CD4-positive, CD25-positive, alpha-beta regulatory T cell (primary cell): Measurements from ENCODE around the gene STAG1. TPM values are rescaled to one million over a fixed set of nuclear protein-coding genes. Genes with fewer than 3 reads are reported as not detected.
"Not testable (repeated sequence)": the region's sequence is repeated elsewhere in the genome, so short reads cannot be mapped to it uniquely, and the experiment has no call there.

Experiments
- ATAC-seq, 2 donors: fragments of 150-1000 bp; cut with Tn5 transposase; one replicate each; pipeline ENCODE4 v1.10.0; 2021; ENCODE audit warnings: low read depth in 2 of 2, moderate number of reproducible peaks in 2 of 2, moderate library complexity in 1 of 2
- DNase-seq, 3 donors: peaks; one replicate each; pipeline versions ENCODE4 v3.0.0 to v3.0.0-alpha.2; 2012 to 2022; ENCODE audit warnings: mixed read lengths in 1 of 3
- H3K27ac ChIP-seq: one replicate; pipeline ENCODE4 v1.7.0; 2013; ENCODE audit warnings: mild to moderate bottlenecking, low read length; ENCODE audit not compliant: insufficient read depth, poor library complexity, severe bottlenecking
- H3K27me3 ChIP-seq: one replicate; pipeline ENCODE4 v1.7.0; 2013; ENCODE audit warnings: low read length; ENCODE audit not compliant: control insufficient read depth, insufficient read depth
- H3K36me3 ChIP-seq: one replicate; pipeline ENCODE4 v1.7.0; 2013; ENCODE audit warnings: mild to moderate bottlenecking, low read length, moderate library complexity; ENCODE audit not compliant: control insufficient read depth, insufficient read depth
- H3K4me1 ChIP-seq: 2 replicates; pipeline ENCODE4 v1.7.0; 2013; ENCODE audit warnings: mild to moderate bottlenecking, low read length; ENCODE audit not compliant: insufficient read depth, control insufficient read depth, poor library complexity, severe bottlenecking
- H3K4me3 ChIP-seq: one replicate; pipeline ENCODE4 v1.7.0; 2013; ENCODE audit warnings: low read depth, mild to moderate bottlenecking, low read length, moderate library complexity
- H3K9me3 ChIP-seq, 2 experiments: 1 replicate in 1 of 2; 2 replicates in 1 of 2; pipeline ENCODE4 v1.7.0; 2013; ENCODE audit warnings: low read length in 2 of 2, mild to moderate bottlenecking in 1 of 2, moderate library complexity in 1 of 2; ENCODE audit not compliant: control insufficient read depth in 2 of 2
- H3K27ac Mint-ChIP-seq, 3 donors: one replicate each; pipeline ENCODE4 v1.8.0; 2020 to 2022; ENCODE audit warnings: mild to moderate bottlenecking in 3 of 3, mixed read lengths in 3 of 3, moderate library complexity in 2 of 3
- H3K27me3 Mint-ChIP-seq: one replicate; pipeline ENCODE4 v1.8.0; 2022; ENCODE audit warnings: mild to moderate bottlenecking, mixed read lengths
- H3K36me3 Mint-ChIP-seq: one replicate; pipeline ENCODE4 v1.8.0; 2020; ENCODE audit warnings: mixed read lengths
- H3K4me1 Mint-ChIP-seq, 4 donors: one replicate each; pipeline ENCODE4 v1.8.0; 2020 to 2022; ENCODE audit warnings: mixed read lengths in 4 of 4, mild to moderate bottlenecking in 1 of 4
- H3K4me3 Mint-ChIP-seq, 4 donors: one replicate each; pipeline ENCODE4 v1.8.0; 2020 to 2022; ENCODE audit warnings: mild to moderate bottlenecking in 4 of 4, mixed read lengths in 4 of 4, moderate library complexity in 3 of 4
- H3K9me3 Mint-ChIP-seq, 7 donors: one replicate each; pipeline ENCODE4 v1.8.0; 2020 to 2022; ENCODE audit warnings: mixed read lengths in 7 of 7, mild to moderate bottlenecking in 3 of 7, moderate library complexity in 2 of 7
- polyA plus RNA-seq, 4 donors: library from polyadenylated mRNA; unstranded; fragments of 300-500 nt; fragmentation: Illumina TruSeq; gene quantifications; one replicate each; pipeline ENCODE4 v1.2.3, GENCODE V29; 2021
- total RNA-seq: library from RNA; stranded (reverse); gene quantifications from one replicate; pipeline ENCODE4 v1.2.3, GENCODE V29; 2022

Gene STAG1
- total and polyA plus RNA-seq, 5 donors from 2014 or later = 16.0 to 58.6 (median 21.3) TPM

DNA sequence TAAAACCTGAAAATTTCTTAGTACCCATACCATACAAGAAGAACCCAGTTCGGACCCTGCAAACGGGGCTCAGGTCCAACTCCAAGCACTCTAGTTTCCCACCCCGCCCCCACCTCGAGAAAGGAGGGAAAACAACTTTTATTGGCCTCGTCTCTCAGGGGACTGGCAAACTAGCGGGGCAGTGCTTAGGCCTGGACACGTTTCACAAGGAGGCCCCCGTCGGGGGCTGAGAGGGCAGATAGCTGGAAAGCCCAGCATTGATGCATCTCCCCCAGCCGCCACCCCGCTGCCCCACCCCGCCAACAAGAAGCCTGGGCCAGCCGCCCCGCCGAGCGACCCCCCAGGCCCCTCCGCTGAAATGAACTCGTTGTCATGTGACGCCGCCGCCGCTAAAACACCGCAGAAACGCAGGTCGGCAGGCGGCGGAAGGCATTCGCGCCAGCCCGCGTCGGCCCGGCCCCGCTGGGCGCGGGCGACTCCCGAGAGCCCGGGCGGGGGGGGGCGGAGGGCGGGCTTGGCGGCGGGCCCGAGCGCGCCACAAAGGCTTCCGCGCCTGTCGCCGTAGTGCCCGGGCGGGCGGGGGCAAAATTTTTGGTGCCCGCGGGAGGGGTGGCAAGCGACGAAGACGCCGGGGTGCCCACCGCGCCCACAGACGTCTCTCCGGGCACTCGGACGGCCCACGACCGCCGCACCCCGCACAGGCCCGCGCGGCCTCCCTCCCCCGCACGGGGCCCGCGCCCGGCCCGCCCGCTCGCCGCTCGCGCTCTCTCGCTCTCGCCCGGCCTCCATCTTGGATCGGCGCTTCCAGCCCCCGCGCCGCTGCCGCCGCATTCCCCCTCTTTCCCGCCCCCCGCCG is 634 bp downstream of the STAG1 start:
- peaks cover 44% of the 10 kb centered on the region for H3K4me1 ChIP-seq
- no peaks in the 10 kb centered on the region for H3K27me3 ChIP-seq
- H3K9me3 ChIP-seq = no peaks in the 10 kb centered on the region
- peak overlapping the region; percentile 98 for H3K27ac ChIP-seq
- H3K4me1 Mint-ChIP-seq = peaks cover 17 to 55% (median 41%) of the 10 kb centered on the region in 4 donors
- peak overlapping the region; percentile 86 for H3K4me3 ChIP-seq
- no peaks in the 10 kb centered on the region for H3K27me3 Mint-ChIP-seq
- H3K4me3 Mint-ChIP-seq = peak overlapping the region; percentile 92 to 97 (median 97)
- H3K36me3 ChIP-seq = no peaks in the 10 kb centered on the region
- peaks cover 0 to 2% (median 0%) of the 10 kb centered on the region in 7 donors for H3K9me3 Mint-ChIP-seq
- no peaks in the 10 kb centered on the region for H3K36me3 Mint-ChIP-seq
- peak overlapping the region; percentile 84 to 93 (median 91) for H3K27ac Mint-ChIP-seq
- ATAC-seq = peak; percentile 4 to 5
- peak; percentile 61 to 77 (median 64) for DNase-seq

DNA sequence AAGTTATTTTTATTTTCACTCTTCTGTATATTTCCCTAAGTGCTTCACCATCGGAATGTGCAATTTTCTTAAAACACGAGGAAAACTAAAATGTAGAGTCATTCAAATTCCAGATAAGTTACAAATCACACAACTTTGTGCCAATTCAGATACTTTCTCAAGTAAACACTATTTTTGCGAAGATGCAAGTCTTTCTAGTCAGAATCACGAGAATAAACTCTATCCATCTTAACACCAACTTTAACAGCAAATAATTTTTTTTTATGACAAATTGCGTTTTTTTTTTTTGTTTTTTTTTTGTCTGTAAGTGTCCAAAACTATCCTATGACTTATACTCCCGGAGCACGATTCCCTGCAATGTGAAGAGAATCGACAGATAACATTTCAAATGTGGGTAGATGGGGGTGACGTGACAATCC is 1.3 kb downstream of the STAG1 start:
- peak overlapping the region; percentile 98 for H3K27ac ChIP-seq
- DNase-seq = no peak
- H3K27me3 ChIP-seq = no peaks in the 10 kb centered on the region
- H3K27me3 Mint-ChIP-seq = no peaks in the 10 kb centered on the region
- no peaks in the 10 kb centered on the region for H3K36me3 ChIP-seq
- H3K9me3 Mint-ChIP-seq = peaks cover 0 to 2% (median 0%) of the 10 kb centered on the region in 7 donors
- H3K4me3 ChIP-seq = peak overlapping the region; percentile 86
- H3K4me3 Mint-ChIP-seq = peak overlapping the region; percentile 92 to 97 (median 97)
- peaks cover 50% of the 10 kb centered on the region for H3K4me1 ChIP-seq
- H3K36me3 Mint-ChIP-seq = no peaks in the 10 kb centered on the region
- H3K4me1 Mint-ChIP-seq = peaks cover 24 to 62% (median 47%) of the 10 kb centered on the region in 4 donors
- ATAC-seq = no peak
- H3K9me3 ChIP-seq = no peaks in the 10 kb centered on the region
- peak overlapping the region; percentile 84 to 93 (median 91) for H3K27ac Mint-ChIP-seq

DNA sequence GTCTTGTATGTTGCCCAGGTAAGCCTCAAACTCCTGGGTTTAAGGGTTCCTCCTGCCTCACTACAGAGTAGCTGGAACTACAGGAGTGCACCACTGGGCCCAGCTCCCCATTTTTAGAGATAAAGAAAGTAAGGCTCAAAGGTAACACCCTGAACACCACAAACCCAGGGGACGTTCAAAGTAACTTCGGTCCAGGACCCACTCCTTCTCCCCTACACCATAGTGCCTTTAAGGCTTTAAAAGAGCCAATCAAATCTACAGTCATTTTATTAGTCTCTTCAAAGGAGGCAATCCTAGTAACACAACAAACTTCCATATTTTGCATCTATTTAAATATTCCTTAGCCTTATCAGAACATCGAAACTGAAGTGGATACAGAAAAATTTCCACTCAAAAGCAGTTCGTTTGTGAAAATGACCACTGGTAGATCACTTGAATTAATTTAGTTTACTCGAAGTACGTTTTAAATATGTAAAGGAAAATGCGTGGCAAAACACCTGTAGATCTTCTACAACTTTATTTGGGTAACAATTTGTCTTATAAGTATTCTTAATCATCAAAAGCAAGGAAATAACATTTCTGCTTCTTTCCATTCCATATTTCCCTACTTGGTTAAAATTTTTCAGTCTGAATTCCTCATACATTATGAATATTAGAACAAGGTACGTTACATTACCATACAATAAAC is 1.8 kb downstream of the STAG1 start:
- peak overlapping the region; percentile 92 to 97 (median 97) for H3K4me3 Mint-ChIP-seq
- no peaks in the 10 kb centered on the region for H3K36me3 ChIP-seq
- DNase-seq (peak in 1 of 3 donors; percentile 47), ATAC-seq (no peak)
- H3K9me3 ChIP-seq = no peaks in the 10 kb centered on the region
- no peaks in the 10 kb centered on the region for H3K27me3 ChIP-seq
- peak overlapping the region; percentile 98 for H3K27ac ChIP-seq
- H3K36me3 Mint-ChIP-seq = no peaks in the 10 kb centered on the region
- peak overlapping the region; percentile 84 to 93 (median 91) for H3K27ac Mint-ChIP-seq
- peaks cover 56% of the 10 kb centered on the region for H3K4me1 ChIP-seq
- H3K4me3 ChIP-seq = peak overlapping the region; percentile 86
- no peaks in the 10 kb centered on the region for H3K27me3 Mint-ChIP-seq
- peaks cover 26 to 66% (median 53%) of the 10 kb centered on the region in 4 donors for H3K4me1 Mint-ChIP-seq
- peaks cover 0 to 2% (median 0%) of the 10 kb centered on the region in 7 donors for H3K9me3 Mint-ChIP-seq

DNA sequence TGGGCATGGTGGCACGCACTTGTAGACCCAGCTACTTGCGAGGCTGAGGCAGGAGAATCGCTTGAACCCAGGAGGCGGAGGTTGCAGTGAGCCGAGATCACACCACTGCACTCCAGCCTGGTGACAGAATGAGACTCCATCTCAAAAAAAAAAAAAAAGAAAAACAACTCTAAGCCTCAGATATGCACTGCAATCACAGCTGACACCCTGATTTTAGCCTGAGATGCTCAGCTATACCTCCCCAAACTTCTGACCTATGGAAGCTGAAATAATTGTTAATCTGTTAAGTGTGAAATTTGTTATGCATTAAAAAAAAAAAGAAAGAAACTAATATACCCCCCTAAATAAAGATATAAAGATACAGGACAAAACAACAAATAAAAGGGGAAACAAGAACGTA is 2.6 kb downstream of the STAG1 start:
- peak overlapping the region in 2 of 3 donors; percentile 81 to 93 for H3K27ac Mint-ChIP-seq
- not testable (repeated sequence) for H3K36me3 ChIP-seq, DNase-seq, H3K9me3 Mint-ChIP-seq, H3K36me3 Mint-ChIP-seq, H3K27me3 Mint-ChIP-seq, H3K9me3 ChIP-seq, H3K27me3 ChIP-seq, ATAC-seq
- H3K4me3 Mint-ChIP-seq = peak overlapping the region; percentile 92 to 97 (median 97)
- H3K27ac ChIP-seq = peak overlapping the region; percentile 98
- peaks cover 58% of the 10 kb centered on the region for H3K4me1 ChIP-seq
- H3K4me1 Mint-ChIP-seq = peaks cover 26 to 69% (median 54%) of the 10 kb centered on the region in 4 donors
- H3K4me3 ChIP-seq = peak overlapping the region; percentile 86

DNA sequence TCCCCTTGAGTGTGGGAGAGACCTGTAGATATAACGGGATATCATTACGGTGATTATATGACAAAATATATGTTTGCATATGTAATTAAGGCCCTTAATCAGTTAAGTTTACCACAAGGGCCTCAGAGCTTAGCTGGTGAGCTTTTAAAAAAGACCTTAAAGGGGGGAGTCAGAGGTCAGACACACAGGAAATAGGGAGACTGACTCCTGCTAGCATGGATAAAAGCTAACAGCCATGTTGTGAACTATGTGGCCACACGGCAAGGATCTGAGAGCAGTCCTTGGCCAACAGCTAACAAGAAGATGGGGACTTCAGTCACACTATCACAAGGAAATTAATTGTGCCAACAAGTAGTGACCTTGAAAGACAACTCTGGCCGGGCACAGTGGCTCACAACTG is 3.1 kb downstream of the STAG1 start:
- Mint-ChIP-seq H3K9me3 (peaks cover 0 to 2% (median 0%) of the 10 kb centered on the region in 7 donors), H3K27me3 (no peaks in the 10 kb centered on the region), H3K4me3 (peak overlapping the region; percentile 22 to 50 (median 38)), H3K36me3 (peaks cover 4% of the 10 kb centered on the region), H3K4me1 (peaks cover 26 to 68% (median 52%) of the 10 kb centered on the region in 4 donors), H3K27ac (peak overlapping the region; percentile 38 to 93 (median 66))
- Histone ChIP-seq H3K9me3 (no peaks in the 10 kb centered on the region), H3K36me3 (no peaks in the 10 kb centered on the region), H3K4me1 (peaks cover 58% of the 10 kb centered on the region), H3K27ac (peak overlapping the region; percentile 9), H3K4me3 (peak overlapping the region; percentile 52), H3K27me3 (no peaks in the 10 kb centered on the region)
- ATAC-seq = no peak
- no peak for DNase-seq

DNA sequence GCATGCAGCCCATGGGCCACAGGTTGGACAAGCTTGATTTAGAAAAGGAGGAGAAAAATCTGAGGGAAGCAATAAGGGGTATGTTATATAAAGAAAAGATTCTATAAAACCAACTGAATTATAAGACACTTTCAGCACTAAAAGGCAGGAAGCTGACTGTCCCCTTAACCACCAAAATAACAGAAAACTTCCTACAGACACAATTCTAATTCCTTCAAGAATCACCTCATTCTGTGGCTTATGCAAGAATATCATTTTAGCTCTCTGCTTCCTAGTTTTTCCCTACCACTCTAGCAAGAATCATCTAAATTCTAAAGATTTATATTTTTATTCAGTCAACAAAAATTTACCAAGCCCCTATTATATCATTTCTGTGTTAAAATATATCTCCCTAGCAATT is 6.3 kb downstream of the STAG1 start:
- Histone ChIP-seq H3K4me1 (peaks cover 40% of the 10 kb centered on the region), H3K4me3 (no peak overlapping the region), H3K36me3 (peaks cover 3% of the 10 kb centered on the region), H3K9me3 (peaks cover 0 to 1% of the 10 kb centered on the region in 2 experiments), H3K27me3 (no peaks in the 10 kb centered on the region), H3K27ac (no peak overlapping the region)
- Mint-ChIP-seq H3K27me3 (no peaks in the 10 kb centered on the region), H3K27ac (peak overlapping the region in 1 of 3 donors; percentile 90), H3K4me1 (peaks cover 35 to 74% (median 54%) of the 10 kb centered on the region in 4 donors), H3K4me3 (peak overlapping the region in 3 of 4 donors; percentile 5 to 33 (median 22)), H3K36me3 (peaks cover 16% of the 10 kb centered on the region), H3K9me3 (peaks cover 0 to 15% (median 0%) of the 10 kb centered on the region in 7 donors)
- no peak for DNase-seq
- ATAC-seq = no peak

DNA sequence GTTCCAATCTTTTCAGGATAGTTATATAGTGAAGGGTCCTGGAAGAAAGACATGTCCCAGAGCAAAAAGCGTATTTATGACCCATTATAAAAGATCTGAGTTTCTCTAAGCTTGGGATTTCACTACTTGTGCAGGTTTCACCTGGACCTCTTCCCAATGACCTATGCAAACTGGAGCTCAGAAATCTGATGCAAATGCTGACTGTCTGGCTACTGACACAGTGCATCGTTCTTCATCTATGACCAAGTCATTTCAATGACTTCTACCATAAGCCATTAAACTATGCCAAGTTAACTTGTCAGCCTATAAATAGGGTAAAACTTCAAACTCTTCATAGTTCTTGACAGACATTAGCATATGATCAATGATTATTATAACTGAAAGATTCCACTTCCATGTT is 11.1 kb downstream of the STAG1 start:
- Histone ChIP-seq H3K27ac (no peak overlapping the region), H3K4me1 (peaks cover 9% of the 10 kb centered on the region), H3K27me3 (no peaks in the 10 kb centered on the region), H3K4me3 (no peak overlapping the region), H3K36me3 (peaks cover 5% of the 10 kb centered on the region), H3K9me3 (peaks cover 0 to 1% of the 10 kb centered on the region in 2 experiments)
- ATAC-seq = no peak
- H3K4me3 Mint-ChIP-seq = no peak overlapping the region
- no peak overlapping the region for H3K27ac Mint-ChIP-seq
- peaks cover 29 to 64% (median 40%) of the 10 kb centered on the region in 4 donors for H3K4me1 Mint-ChIP-seq
- H3K36me3 Mint-ChIP-seq = peaks cover 28% of the 10 kb centered on the region
- no peak for DNase-seq
- H3K9me3 Mint-ChIP-seq = peaks cover 0 to 15% (median 0%) of the 10 kb centered on the region in 7 donors
- no peaks in the 10 kb centered on the region for H3K27me3 Mint-ChIP-seq
